Activated T-helper 1 cell treated with anti-CD3 and anti-CD28 coated beads, Interleukin-12 subunit alpha, Interleukin-12 subunit beta, Interleukin-2, Interleukin-4 antibody, amounts not matched to agents 30 ng/mL and 10 ng/mL and 1 ng/mL, durations not matched to agents 14 hours and 24 hours and 36 hours (primary cell): Measurements from ENCODE around the gene SLC35B2. TPM values are rescaled to one million over a fixed set of nuclear protein-coding genes. Genes with fewer than 3 reads are reported as not detected.

Experiments
- DNase-seq: peaks from one replicate; pipeline ENCODE4 v3.0.0; 2021; ENCODE audit warnings: low spot score
- H3K27ac Mint-ChIP-seq: one replicate; pipeline ENCODE4 v1.8.0; 2021; ENCODE audit warnings: mild to moderate bottlenecking, mixed read lengths
- H3K27me3 Mint-ChIP-seq: one replicate; pipeline ENCODE4 v1.8.0; 2022; ENCODE audit warnings: mild to moderate bottlenecking, moderate library complexity, mixed read lengths; ENCODE audit not compliant: insufficient read depth
- H3K36me3 Mint-ChIP-seq: one replicate; pipeline ENCODE4 v1.8.0; 2021; ENCODE audit warnings: low read depth, mixed read lengths
- H3K4me1 Mint-ChIP-seq: one replicate; pipeline ENCODE4 v1.8.0; 2021; ENCODE audit warnings: low read depth, mixed read lengths
- H3K4me3 Mint-ChIP-seq: one replicate; pipeline ENCODE4 v1.8.0; 2021; ENCODE audit warnings: mild to moderate bottlenecking, moderate library complexity, mixed read lengths
- H3K9me3 Mint-ChIP-seq: one replicate; pipeline ENCODE4 v1.8.0; 2021; ENCODE audit warnings: mixed read lengths
- intact Hi-C: fragments of 100-400 bp; cut with micrococcal nuclease; formaldehyde crosslinking; loops from one replicate; pipeline ENCODE4 v1.15.1; 2024
- total RNA-seq: library from RNA; stranded (reverse); gene quantifications from 2 replicates; pipeline ENCODE4 v1.2.3, GENCODE V29; 2022

Gene SLC35B2
- total RNA-seq, 1 donor from 2014 or later, result 29.2 TPM

DNA sequence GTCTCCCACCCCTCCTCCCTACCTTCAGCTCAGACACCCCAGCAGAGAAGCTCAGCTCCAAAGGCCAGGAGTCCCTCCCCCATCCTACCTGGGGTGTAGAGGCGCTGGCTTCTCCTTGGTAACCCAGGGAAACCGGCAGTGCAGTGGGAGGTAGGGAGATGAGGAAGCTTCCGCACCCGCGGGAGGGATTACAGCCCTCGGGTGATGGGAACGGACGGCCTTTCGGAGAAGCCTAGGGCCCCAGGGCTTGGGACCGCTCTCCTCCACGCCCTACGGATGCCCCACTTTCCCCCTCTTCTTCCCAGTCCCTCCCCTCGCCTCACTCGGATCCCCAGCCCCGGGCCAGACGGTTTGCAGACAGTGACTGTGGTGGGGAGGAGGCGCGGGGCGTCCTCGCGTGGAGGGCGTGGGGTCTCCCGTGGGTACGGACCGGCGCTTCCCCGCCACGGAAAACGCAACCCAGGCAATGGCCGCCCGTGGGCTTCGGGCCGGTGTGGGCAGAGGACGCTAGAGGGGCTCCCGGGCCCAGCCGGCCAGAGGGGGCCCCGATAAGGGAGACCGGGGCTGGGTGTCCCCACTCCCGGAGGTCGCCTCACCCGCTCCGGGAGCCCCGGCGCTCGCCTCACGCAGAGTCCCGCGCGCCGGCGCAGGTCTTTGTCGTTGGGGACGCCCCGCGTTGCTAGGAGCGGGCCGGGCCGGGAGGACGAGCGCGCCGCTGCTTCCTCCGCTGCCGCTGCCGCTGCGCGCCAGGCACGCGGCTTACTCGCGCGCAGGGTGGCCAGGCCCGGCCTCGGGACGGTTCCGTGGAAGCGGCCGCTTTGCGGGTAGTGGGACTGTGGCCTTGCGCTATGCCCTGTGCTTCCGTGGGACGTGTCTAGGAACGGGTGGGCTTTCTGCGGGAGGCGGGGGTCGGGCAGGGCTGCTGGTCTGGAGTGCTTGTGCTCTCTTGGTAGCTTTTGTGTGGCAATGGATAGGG lies 40.0 kb upstream of the SLC35B2 start:
- peaks cover 47% of the 10 kb centered on the region for H3K27me3 Mint-ChIP-seq
- H3K27ac Mint-ChIP-seq, result no peak overlapping the region

DNA sequence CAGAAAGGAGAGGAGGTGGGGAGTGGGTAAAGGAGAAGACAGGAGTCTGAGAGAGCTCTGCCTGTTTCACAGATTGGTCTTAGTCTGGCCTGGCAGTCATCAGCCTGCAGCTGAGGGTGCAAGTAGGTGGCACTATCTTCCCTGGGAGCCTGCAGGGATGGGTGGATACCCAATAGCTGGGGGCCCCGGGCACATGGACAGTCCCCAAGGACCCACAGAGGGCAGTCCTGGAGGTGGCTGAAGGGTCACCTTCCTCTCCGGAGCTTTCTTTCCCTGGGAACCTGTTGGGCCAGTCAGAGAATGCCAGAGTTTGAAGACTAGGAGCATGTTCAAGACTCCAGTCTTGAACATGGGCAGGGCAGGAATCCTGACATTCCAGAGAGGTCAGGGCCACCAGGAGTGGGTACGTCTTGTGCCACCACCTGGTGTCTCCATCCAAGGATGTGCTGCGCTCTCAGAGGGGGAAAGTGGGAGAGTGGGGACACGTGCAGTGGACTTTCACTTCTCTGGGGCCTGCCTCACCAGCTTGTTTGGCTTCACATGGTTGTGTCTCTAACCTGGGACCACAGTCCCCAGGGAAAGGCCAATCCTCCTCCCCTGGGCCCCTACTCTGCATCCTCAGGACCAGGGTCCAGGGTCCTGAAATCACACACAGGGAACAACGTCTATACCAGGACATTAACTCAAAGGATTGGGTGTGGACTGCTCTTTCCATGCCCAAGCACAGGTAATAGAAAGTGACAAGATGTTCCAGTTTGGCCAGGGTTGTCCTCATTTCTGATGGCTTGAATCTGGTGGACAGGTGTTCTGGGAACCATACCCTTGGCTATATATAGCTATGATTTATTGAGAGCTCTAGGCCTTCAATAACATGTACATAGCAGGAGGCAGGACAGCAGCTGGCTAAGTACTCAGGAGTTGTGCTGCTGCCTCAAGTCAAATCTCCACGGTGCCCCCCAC lies 37.8 kb upstream of the SLC35B2 start:
- intact Hi-C loops, result no loop called here
- Mint-ChIP-seq H3K9me3 (no peaks in the 10 kb centered on the region), H3K36me3 (peaks cover 4% of the 10 kb centered on the region), H3K27ac (no peak overlapping the region), H3K4me3 (no peak overlapping the region), H3K4me1 (no peaks in the 10 kb centered on the region), H3K27me3 (peaks cover 55% of the 10 kb centered on the region)
- DNase-seq, result no peak

More for the DNA sequence above, 40.0 kb upstream of the SLC35B2 start:
- no peaks in the 10 kb centered on the region for H3K9me3 Mint-ChIP-seq
- peak overlapping the region; percentile 39 for H3K4me3 Mint-ChIP-seq
- intact Hi-C loops, result loop anchor here (2.0 kb wide), 1 partner anchor 29 kb away; no protein-coding TSS in a partner anchor
- no peaks in the 10 kb centered on the region for H3K4me1 Mint-ChIP-seq
- peak; percentile 31 for DNase-seq
- peaks cover 20% of the 10 kb centered on the region for H3K36me3 Mint-ChIP-seq

DNA sequence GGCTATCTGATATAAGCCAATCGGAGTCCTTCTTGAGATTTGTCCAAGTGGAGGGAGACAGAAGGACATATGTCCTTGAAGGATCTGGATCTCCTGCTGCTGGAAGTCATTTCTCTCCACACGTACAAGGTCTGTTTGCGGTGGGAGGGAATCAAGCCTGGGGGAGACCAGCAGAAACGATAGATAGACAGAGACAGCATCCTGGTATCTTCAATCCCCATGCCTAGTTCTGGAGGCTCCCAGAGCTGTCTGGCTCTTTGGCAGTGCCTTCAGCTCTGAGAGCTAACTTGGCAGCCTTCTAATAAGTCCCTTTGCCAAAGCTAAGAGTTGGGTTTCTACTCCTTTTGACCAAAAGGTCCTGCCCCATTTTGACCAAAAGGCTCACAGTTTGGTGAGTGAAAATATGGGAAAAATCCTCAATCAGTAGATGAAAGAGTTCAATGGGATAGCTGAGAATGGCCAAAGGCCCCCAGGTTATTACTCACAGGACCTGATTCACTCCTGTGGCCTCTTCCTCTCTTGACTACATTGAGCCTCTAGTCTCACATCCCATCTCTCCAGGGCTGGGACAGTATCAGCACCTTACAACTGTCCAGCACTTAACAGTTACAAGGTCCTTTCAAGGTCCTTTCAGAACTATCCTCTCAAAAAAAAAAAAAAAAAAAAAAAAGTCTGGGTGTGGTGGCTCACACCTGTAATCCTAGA lies 35.5 kb upstream of the SLC35B2 start:
- no peak overlapping the region for H3K27ac Mint-ChIP-seq
- peaks cover 46% of the 10 kb centered on the region for H3K27me3 Mint-ChIP-seq
- no peak overlapping the region for H3K4me3 Mint-ChIP-seq
- intact Hi-C loops, result no loop called here
- DNase-seq, result no peak
- no peaks in the 10 kb centered on the region for H3K4me1 Mint-ChIP-seq
- H3K9me3 Mint-ChIP-seq, result no peaks in the 10 kb centered on the region
- H3K36me3 Mint-ChIP-seq, result no peaks in the 10 kb centered on the region

DNA sequence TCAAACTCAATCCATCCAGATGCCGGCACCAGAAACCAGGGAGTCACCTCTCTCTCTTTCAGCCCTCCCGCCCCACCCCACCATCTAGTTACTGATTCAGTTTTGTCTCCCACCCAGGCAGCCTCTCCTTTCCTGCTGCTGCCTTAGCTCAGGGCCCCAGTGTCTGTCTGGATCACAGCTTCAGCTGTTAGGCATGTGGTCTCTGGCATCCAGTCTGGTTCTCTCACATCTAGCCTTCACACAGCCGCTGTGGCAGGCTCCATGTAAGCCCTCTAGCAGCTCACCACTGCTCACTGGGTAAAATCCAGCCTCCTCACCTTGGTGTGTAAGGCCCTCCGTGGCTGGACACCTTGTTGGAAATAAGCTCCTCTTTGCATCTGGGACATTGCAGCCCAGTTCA lies 34.5 kb upstream of the SLC35B2 start:
- Mint-ChIP-seq H3K4me1 (no peaks in the 10 kb centered on the region), H3K27ac (no peak overlapping the region), H3K4me3 (no peak overlapping the region), H3K27me3 (peaks cover 49% of the 10 kb centered on the region), H3K36me3 (no peaks in the 10 kb centered on the region), H3K9me3 (no peaks in the 10 kb centered on the region)
- intact Hi-C loops, result no loop called here
- no peak for DNase-seq

DNA sequence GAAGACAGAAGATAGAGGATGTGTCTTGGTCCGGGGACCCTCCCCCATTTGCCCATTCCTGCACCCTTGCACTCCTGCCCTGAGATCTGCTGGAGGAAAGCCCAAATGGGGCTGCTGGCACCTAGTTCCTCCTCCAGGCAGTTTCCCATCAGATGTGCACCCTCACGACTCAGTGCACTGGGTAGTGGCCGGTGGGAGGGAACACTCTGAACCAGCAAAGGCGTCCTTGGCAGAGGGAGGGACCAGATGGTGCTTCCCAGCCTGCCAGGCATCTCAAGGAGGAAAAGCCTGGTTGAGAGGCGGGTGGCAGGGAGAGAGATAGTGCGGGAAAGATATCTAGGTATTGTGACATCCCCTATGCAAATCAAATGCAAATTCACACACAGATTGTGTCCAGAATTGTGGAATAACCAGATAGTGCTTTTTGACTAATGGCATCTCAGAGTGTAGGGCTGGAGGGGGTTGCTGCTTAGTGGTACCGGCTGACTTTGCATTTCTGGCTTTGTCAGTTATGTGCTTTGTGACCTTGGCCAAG lies 32.5 kb upstream of the SLC35B2 start:
- no peak for DNase-seq
- H3K9me3 Mint-ChIP-seq, result no peaks in the 10 kb centered on the region
- intact Hi-C loops, result no loop called here
- H3K27ac Mint-ChIP-seq, result no peak overlapping the region
- H3K36me3 Mint-ChIP-seq, result no peaks in the 10 kb centered on the region
- H3K4me3 Mint-ChIP-seq, result no peak overlapping the region
- peaks cover 32% of the 10 kb centered on the region for H3K27me3 Mint-ChIP-seq
- no peaks in the 10 kb centered on the region for H3K4me1 Mint-ChIP-seq

DNA sequence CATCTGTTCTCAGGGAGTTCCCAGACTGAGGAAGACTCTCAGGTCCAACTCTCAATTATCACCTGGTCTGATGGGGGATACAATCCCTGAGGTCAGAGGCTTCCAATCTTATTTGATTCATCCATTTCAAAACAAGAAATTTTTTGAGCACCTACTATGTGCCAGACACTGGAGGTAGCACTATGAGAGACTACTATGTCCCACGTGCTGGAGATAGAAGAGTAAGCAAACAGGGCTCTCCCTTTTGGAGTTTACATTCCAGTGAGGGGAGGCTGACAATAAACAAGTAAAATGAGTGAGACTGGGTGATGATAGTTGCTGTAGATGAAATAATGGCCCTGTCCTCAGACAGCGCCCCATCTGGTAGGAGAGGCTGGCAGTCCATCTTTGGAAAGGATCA lies 29.4 kb upstream of the SLC35B2 start:
- Mint-ChIP-seq H3K9me3 (no peaks in the 10 kb centered on the region), H3K27ac (no peak overlapping the region), H3K4me3 (no peak overlapping the region), H3K27me3 (peaks cover 23% of the 10 kb centered on the region), H3K4me1 (no peaks in the 10 kb centered on the region), H3K36me3 (no peaks in the 10 kb centered on the region)
- DNase-seq, result no peak
- intact Hi-C loops, result no loop called here

DNA sequence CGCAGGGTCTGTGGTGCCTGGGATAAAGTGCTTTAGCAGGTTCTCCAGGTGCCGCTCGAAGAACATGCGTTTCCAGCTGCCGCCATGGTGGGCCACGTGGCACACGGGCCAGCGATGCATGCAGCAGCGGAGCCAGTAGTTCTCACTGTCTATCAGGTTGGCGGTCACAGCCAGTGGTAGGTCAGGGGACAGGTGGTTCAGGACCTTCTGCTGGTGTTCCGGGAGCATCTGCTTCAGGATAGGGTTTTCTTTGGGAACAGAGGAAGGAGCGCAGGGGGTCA lies 28.9 kb upstream of the SLC35B2 start:
- Mint-ChIP-seq H3K9me3 (no peaks in the 10 kb centered on the region), H3K27ac (no peak overlapping the region), H3K4me1 (no peaks in the 10 kb centered on the region), H3K36me3 (no peaks in the 10 kb centered on the region), H3K4me3 (no peak overlapping the region), H3K27me3 (peaks cover 23% of the 10 kb centered on the region)
- intact Hi-C loops, result no loop called here
- DNase-seq, result no peak

DNA sequence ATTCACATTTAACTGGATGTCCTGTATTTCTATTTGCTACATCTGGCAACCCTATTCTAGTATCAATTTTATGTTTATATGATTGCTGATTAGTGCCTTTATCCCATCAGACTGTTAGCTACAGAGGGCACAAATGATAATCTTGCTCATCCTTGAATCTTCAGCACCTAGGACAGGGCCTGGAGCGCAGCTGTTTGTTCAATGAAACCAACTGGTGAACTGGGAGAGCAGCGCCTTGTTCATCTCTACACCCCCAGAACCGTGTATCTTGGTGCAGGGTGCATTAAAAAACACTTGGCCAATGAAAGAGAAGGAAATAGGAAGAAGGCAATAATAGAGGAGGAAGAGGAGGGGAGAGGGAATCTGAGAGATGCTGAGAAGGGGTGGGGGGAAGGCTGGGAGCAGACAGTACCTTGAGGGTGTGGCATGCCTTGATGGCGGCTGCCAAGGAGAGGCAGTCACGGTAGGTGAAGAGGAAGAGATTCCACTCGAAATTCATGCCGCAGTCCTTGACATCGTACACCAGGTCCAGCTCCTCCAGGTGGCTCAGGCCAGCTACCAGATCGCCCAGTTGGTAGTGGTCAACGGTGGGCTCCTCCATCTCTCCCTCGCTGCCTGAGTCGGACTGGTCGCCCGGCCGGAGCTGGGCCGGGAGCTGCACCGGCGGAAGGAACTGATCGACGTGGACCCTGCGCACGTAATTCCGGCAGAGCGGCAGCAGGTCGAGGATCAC lies 28.4 kb upstream of the SLC35B2 start:
- Mint-ChIP-seq H3K27me3 (peaks cover 23% of the 10 kb centered on the region), H3K36me3 (no peaks in the 10 kb centered on the region), H3K4me3 (no peak overlapping the region), H3K9me3 (no peaks in the 10 kb centered on the region), H3K4me1 (no peaks in the 10 kb centered on the region), H3K27ac (no peak overlapping the region)
- no peak for DNase-seq
- intact Hi-C loops, result no loop called here

DNA sequence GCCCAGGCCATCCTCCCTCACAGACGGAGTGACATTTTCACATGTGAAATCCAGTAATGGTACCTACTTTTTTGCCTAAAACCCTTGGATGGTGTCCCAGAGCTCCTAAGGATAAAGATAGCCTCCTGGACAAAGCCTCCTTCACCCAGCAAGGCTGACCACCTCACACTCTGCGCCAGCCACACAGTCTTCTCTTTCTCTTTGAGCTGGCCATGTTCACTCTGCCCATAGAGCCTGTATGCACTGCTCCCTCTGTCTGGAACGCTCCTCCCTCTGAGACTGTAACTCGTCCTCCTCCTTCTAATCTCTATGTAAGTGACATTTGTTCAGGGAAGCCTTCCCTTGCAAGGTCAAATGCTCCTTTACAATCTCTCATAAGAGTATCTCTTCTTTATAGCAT lies 27.5 kb upstream of the SLC35B2 start:
- no peak for DNase-seq
- no peak overlapping the region for H3K27ac Mint-ChIP-seq
- no peak overlapping the region for H3K4me3 Mint-ChIP-seq
- no peaks in the 10 kb centered on the region for H3K4me1 Mint-ChIP-seq
- no peaks in the 10 kb centered on the region for H3K9me3 Mint-ChIP-seq
- no peaks in the 10 kb centered on the region for H3K36me3 Mint-ChIP-seq
- intact Hi-C loops, result no loop called here
- peaks cover 19% of the 10 kb centered on the region for H3K27me3 Mint-ChIP-seq

DNA sequence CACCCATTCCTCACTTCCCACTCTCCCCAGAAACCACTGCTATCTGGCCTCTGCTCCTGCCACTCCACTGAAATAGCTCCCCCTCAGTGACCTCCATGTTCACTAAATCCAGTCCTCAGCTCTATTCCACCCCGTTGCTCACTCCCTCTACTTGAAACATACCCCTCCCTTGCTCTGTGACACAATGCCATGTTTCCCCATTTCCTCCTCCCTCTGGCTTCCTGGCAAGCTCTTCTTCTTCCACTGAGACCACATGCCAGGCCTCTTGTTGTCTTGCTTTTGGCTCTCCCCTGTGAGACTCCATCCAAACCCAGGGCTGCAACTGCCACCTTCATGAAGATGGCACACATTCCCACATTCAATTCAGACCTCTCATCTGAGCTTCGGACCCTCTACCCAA lies 26.8 kb upstream of the SLC35B2 start:
- Mint-ChIP-seq H3K27me3 (peaks cover 20% of the 10 kb centered on the region), H3K36me3 (no peaks in the 10 kb centered on the region), H3K4me1 (no peaks in the 10 kb centered on the region), H3K27ac (no peak overlapping the region), H3K4me3 (no peak overlapping the region), H3K9me3 (no peaks in the 10 kb centered on the region)
- DNase-seq, result no peak
- intact Hi-C loops, result no loop called here

DNA sequence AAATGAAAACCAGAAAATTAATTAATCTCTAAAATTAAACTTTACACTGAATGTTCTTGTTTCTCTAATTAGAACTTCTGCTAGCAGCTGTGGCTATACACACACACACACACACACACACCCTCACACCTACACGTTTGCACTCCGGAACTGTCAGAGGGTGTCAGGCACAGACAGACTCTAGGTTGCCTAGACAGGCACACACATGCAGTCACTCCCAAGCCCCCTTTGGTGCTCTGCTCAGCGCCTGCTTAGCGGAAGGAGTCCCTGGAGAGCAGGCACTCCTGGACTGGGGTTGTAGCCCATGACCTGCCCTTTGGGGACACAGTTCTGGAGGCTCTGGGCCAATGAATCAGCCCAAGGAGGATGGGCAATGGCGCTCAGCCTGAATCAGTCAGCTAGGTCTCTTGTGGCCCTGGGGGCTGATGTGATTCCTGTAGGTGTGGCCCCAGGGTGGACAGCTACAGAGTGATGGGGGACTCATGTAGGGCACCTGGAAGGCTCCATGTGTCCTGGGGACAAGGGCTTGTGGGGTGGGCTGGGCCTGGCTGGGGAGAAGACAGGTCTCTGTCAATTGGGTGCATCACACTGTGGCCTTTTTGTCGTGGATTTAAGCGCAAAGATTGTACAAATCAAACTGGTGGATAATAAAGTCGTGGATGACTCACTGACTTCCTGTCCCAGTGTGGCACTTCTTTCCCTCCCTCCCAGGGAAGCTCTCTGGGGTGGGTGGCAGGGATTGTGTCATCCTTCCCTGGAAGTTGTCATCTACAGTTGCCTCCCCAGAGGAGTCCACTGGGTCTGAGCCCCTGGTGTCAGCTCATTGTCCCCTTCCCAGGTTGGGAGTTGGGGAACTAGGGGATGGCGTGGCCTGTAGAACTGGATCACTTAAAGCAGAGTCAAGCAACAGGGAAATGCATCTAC lies 21.7 kb upstream of the SLC35B2 start:
- Mint-ChIP-seq H3K36me3 (no peaks in the 10 kb centered on the region), H3K9me3 (no peaks in the 10 kb centered on the region), H3K4me3 (no peak overlapping the region), H3K4me1 (no peaks in the 10 kb centered on the region), H3K27me3 (peaks cover 31% of the 10 kb centered on the region), H3K27ac (no peak overlapping the region)
- no peak for DNase-seq
- intact Hi-C loops, result no loop called here
